Esophagus muscularis mucosa (tissue), 4 donors: Measurements from ENCODE around the gene CYYR1.

Experiments
- CTCF ChIP-seq, 3 experiments: fragments of 200-600 bp in 2 of 3; fragments of 450-650 bp in 1 of 3; sonication (generic) in 2 of 3; IDR thresholded peaks; one replicate each; pipeline ENCODE4 v1.5.1; 2017 to 2019; ENCODE audit warnings: antibody characterized with exemption in 3 of 3, mild to moderate bottlenecking in 2 of 3, moderate library complexity in 1 of 3
- EP300 ChIP-seq: sonication (generic); formaldehyde crosslinking; IDR thresholded peaks from one replicate; pipeline ENCODE4 v1.6.1; 2017; ENCODE audit warnings: antibody characterized with exemption
- POLR2A ChIP-seq: fragments of 450-650 bp; IDR thresholded peaks from one replicate; pipeline ENCODE4 v1.6.1; 2017; ENCODE audit warnings: antibody characterized with exemption, moderate library complexity, mild to moderate bottlenecking, low read depth

GRCh38 chr21:26522704-26523103 is 50.4 kb downstream of the CYYR1 start:
- TF ChIP-seq CTCF (IDR thresholded peaks at IDR 0.05) = no peak
- TF ChIP-seq POLR2A = no peak
- TF ChIP-seq EP300 = no peak
